ENCODE data around the gene ARHGAP12. TPM values are rescaled to one million over a fixed set of nuclear protein-coding genes. Genes with fewer than 3 reads are reported as not detected.

ARHGAP12 gene
- total and polyA plus RNA-seq, 2 donors (not counting 3 experiments of a cell fraction or from before 2014, with no cell fraction given), result 5.8 to 19.3 TPM

DNA sequence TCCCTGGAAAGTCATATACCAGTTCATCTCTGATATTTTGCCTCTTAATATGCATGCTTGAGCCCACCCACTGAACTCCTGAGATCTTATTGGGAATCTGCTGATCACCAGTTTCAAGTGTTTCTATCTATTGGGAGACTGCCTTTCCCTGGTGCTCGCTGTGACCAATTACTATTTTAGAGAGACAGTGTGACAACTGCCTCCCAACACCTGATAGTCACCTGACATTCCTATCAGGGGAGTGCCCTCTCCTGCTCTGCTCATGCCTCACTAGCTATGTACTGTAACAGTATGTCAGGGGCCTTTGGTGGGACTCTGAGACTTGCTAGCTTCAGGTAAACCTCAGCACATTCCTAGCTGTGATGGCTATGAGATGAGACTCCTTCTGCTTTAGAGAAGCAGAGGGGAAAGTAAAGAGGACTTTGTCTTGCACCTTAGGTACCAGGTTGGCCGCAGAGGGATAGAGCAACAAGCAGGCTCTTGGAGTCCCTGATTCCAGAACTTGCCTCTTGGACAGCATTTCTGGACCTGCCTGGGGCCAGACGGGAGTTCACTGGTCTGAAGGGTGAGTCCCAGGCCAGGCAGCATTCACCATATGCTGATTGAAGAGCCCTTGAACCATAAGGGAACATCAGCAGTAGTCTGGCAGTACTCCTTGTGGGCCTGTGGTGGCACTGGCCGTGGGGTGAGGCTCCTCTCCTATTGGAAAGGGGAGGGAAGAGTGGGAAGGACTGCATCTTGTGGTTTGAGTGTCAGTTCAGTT, 34.4 kb upstream of the ARHGAP12 start:
- FAIRE-seq (no peak), DNase-seq (ENCODE audit: low read depth, low spot score) (no peak)
- H3K9me1 ChIP-seq (replicated peaks; ENCODE audit: control insufficient read depth, extremely low read depth, insufficient read depth, low read length), result no peaks in the 10 kb centered on the region
- no peak overlapping the region for H3K4me2 ChIP-seq (ENCODE audit: insufficient read depth, low read length)
- H3K36me3 ChIP-seq (ENCODE audit: control insufficient read depth in 2 of 2, extremely low read depth in 1 of 2, insufficient read depth in 2 of 2, low read length in 2 of 2), result no peaks in the 10 kb centered on the region
- ChIA-PET POLR2A (no interaction called here), CTCF (interaction anchor here (1.4 to 1.9 kb wide), 3 partner anchors 101 to 1276 kb away, joined by 4 to 6 read pairs (median 5); no protein-coding TSS in a partner anchor)
- H3K79me2 ChIP-seq (ENCODE audit: control insufficient read depth, insufficient read depth, low read length), result no peaks in the 10 kb centered on the region
- dilution Hi-C loops (cut with MboI; ENCODE audit: extremely low pct_ligation_motif_present, low sequenced_read_pairs) (no loop called here), intact Hi-C loops (cut with micrococcal nuclease) (no loop called here)
- no peak overlapping the region for H3K9ac ChIP-seq (replicated peaks; ENCODE audit: extremely low read depth, insufficient read depth, low read length)
- no peaks in the 10 kb centered on the region for H3K9me3 ChIP-seq (replicated peaks; ENCODE audit: control insufficient read depth, insufficient read depth, low read length)
- H4K20me1 ChIP-seq (replicated peaks; ENCODE audit: control insufficient read depth, extremely low read depth, insufficient read depth, low read length), result no peaks in the 10 kb centered on the region
- no peaks in the 10 kb centered on the region for H3K27me3 ChIP-seq (ENCODE audit: control insufficient read depth in 2 of 2, insufficient read depth in 2 of 2, low read length in 2 of 2)
- H3K4me1 ChIP-seq (ENCODE audit: control insufficient read depth, extremely low read depth, insufficient read depth, low read length), result no peaks in the 10 kb centered on the region
- H3K27ac ChIP-seq (ENCODE audit: insufficient read depth, low read depth, low read length), result no peak overlapping the region
- H3K4me3 ChIP-seq (replicated peaks in 1 of 3; ENCODE audit: insufficient read depth in 1 of 3, low read depth in 1 of 3, low read length in 3 of 3), result no peak overlapping the region
- BruUV-seq (replicated peaks), result no TSS peak
- TF ChIP-seq POLR2A (IDR thresholded peaks at IDR 0.05; ENCODE audit: low read depth, low read length) (no peak), JUN (IDR thresholded peaks at IDR 0.05; ENCODE audit: borderline replicate concordance, insufficient read depth, insufficient read length, low read depth) (no peak), MAX (IDR thresholded peaks at IDR 0.05; ENCODE audit: insufficient read depth, insufficient read length) (no peak), MYC (IDR thresholded peaks at IDR 0.05; ENCODE audit: low read depth, low read length) (no peak), POLR2AphosphoS5 (IDR thresholded peaks at IDR 0.05; ENCODE audit: insufficient read depth, low read depth, low read length) (no peak), FOS (IDR thresholded peaks at IDR 0.05; ENCODE audit: borderline replicate concordance, insufficient read depth, low read length) (no peak), EZH2 (IDR thresholded peaks at IDR 0.05; ENCODE audit: borderline replicate concordance, low read depth, low read length, severe bottlenecking) (no peak), GATA2 (IDR thresholded peaks at IDR 0.05; ENCODE audit: insufficient read depth, insufficient read length, low read depth, low read length) (no peak)
- TF ChIP-seq, protein P1, sequence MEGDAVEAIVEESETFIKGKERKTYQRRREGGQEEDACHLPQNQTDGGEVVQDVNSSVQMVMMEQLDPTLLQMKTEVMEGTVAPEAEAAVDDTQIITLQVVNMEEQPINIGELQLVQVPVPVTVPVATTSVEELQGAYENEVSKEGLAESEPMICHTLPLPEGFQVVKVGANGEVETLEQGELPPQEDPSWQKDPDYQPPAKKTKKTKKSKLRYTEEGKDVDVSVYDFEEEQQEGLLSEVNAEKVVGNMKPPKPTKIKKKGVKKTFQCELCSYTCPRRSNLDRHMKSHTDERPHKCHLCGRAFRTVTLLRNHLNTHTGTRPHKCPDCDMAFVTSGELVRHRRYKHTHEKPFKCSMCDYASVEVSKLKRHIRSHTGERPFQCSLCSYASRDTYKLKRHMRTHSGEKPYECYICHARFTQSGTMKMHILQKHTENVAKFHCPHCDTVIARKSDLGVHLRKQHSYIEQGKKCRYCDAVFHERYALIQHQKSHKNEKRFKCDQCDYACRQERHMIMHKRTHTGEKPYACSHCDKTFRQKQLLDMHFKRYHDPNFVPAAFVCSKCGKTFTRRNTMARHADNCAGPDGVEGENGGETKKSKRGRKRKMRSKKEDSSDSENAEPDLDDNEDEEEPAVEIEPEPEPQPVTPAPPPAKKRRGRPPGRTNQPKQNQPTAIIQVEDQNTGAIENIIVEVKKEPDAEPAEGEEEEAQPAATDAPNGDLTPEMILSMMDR (IDR thresholded peaks at IDR 0.05; ENCODE audit: extremely low read depth in 1 of 2, insufficient read depth in 1 of 2, low read depth in 1 of 2, low read length in 2 of 2), result no peak
- no peak overlapping the region for H2AFZ ChIP-seq (ENCODE audit: low read depth, low read length)

Data from endothelial cell of umbilical vein (primary cell).